GM23248 (cell line): ENCODE data around the gene RBPMS2.

Experiments used
- EZH2 ChIP-seq: fragments of 200-600 bp; sonication (generic); IDR thresholded peaks from 2 replicates; pipeline ENCODE4 v1.6.1; 2018; ENCODE audit warnings: antibody characterized with exemption, mild to moderate bottlenecking; ENCODE audit not compliant: insufficient read depth, poor library complexity, severe bottlenecking
- EZH2phosphoT487 ChIP-seq: fragments of 200-600 bp; sonication (generic); IDR thresholded peaks from 2 replicates; pipeline ENCODE4 v1.6.1; 2018; ENCODE audit warnings: antibody characterized with exemption, moderate library complexity, mild to moderate bottlenecking, low read depth; ENCODE audit not compliant: insufficient read depth

DNA sequence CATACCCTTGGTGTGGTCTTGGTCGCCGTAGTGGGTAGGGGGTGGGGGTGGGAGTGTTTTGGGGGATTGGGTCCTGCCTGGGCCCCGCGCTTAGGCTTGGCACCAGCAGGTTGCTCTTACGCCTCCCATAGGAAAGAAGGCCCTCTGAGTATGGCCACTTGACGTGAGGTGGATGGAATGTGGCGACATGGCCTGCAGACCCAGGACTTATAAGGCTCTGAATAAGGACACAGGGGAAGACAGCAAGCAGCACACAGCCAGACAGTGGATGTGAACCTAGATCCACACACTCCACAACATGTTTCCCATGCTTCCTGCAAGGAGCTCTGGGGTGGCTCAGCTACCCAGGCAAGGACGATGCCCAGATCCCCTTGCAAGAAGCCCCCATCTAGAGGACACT is 12.4 kb downstream of the RBPMS2 start:
- TF ChIP-seq EZH2 (no peak), EZH2phosphoT487 (no peak)
